Stomach (tissue), 9 donors: ENCODE results near the gene EPB41L1. TPM values are rescaled to one million over a fixed set of nuclear protein-coding genes. Genes with fewer than 3 reads are reported as not detected.

ENCODE experiments used
- DNase-seq, 2 donors: peaks; one replicate each; pipeline versions ENCODE4 v3.0.0 to v3.0.0-alpha.2; 2013 to 2019
- H3K27ac ChIP-seq, 5 donors: fragments of 200-600 bp in 4 of 5; sonication (generic) in 4 of 5; one replicate each; pipeline ENCODE4 v1.5.1; 2013 to 2019; ENCODE audit warnings: mild to moderate bottlenecking in 1 of 5, moderate library complexity in 1 of 5
- H3K27me3 ChIP-seq, 3 donors: fragments of 200-600 bp; sonication (generic); one replicate each; pipeline ENCODE4 v1.5.1; 2017 to 2019; ENCODE audit warnings: mixed run types in 1 of 3
- H3K36me3 ChIP-seq, 4 donors: fragments of 200-600 bp; sonication (generic); 1 replicate in 3 of 4; 2 replicates in 1 of 4; pipeline ENCODE4 v1.5.1; 2016 to 2019
- H3K4me1 ChIP-seq, 4 donors: fragments of 200-600 bp; sonication (generic); one replicate each; pipeline ENCODE4 v1.5.1; 2016 to 2019
- H3K4me3 ChIP-seq, 4 donors: fragments of 200-600 bp; sonication (generic) in 3 of 4; one replicate each; pipeline ENCODE4 v1.5.1; 2016 to 2019; ENCODE audit warnings: mild to moderate bottlenecking in 1 of 4
- H3K9me3 ChIP-seq, 4 donors: fragments of 200-600 bp; sonication (generic); one replicate each; pipeline ENCODE4 v1.5.1; 2016 to 2019
- EP300 ChIP-seq: sonication (generic); formaldehyde crosslinking; IDR thresholded peaks from one replicate; pipeline ENCODE4 v1.6.1; 2017; ENCODE audit warnings: antibody characterized with exemption
- POLR2A ChIP-seq, 4 donors: fragments of 450-650 bp; IDR thresholded peaks; one replicate each; pipeline ENCODE4 v1.6.1; 2016; ENCODE audit warnings: antibody characterized with exemption in 4 of 4, control low read depth in 2 of 4, mild to moderate bottlenecking in 1 of 4, moderate library complexity in 1 of 4
- POLR2AphosphoS5 ChIP-seq, 3 donors: sonication (generic); formaldehyde crosslinking; IDR thresholded peaks; one replicate each; pipeline ENCODE4 v1.6.1; 2016; ENCODE audit warnings: antibody characterized with exemption in 3 of 3
- WGBS, 5 donors: extraction: QIAGEN DNeasy Blood & Tissue Kit in 3 of 5; methylation state at CpG; one replicate each; pipeline versions ENCODE4 v1.1.5 to v1.1.7; 2013 to 2018; 5-methylcytosine and 5-hydroxymethylcytosine counted together
- intact Hi-C: fragments of 100-400 bp; cut with DNase I; formaldehyde crosslinking; loops from one replicate; pipeline ENCODE4 v1.15.1; 2023; ENCODE audit warnings: low total_unique reads
- polyA plus RNA-seq, 3 donors: library from polyadenylated mRNA; stranded (reverse); fragments of 200-250 nt; gene quantifications; one replicate each; pipeline ENCODE4 v1.2.3, GENCODE V29; 2013
- total RNA-seq, 5 donors: library from RNA; depleted of rRNA; stranded (reverse); fragments of >200 nt; gene quantifications; one replicate each; pipeline versions ENCODE4 v1.1.0 to v1.2.3, GENCODE V29; 2014 to 2016
- TF ChIP-seq, protein P1 (sequence below), 7 experiments: fragments of 450-650 bp in 4 of 7; fragments of 200-600 bp in 3 of 7; sonication (generic) in 3 of 7; IDR thresholded peaks; one replicate each; pipeline ENCODE4 v1.5.1; 2016 to 2019; ENCODE audit warnings: antibody characterized with exemption in 7 of 7, control low read depth in 2 of 7, mild to moderate bottlenecking in 1 of 7
- donor health status: healthy with polysubstance abuse.
- donor health status: Bipolar disorder and iron deficiency.
- donor health status: healthy.

EPB41L1 gene
- total and polyA plus RNA-seq, 8 donors = 25.9 to 271 (median 40.4) TPM

DNA sequence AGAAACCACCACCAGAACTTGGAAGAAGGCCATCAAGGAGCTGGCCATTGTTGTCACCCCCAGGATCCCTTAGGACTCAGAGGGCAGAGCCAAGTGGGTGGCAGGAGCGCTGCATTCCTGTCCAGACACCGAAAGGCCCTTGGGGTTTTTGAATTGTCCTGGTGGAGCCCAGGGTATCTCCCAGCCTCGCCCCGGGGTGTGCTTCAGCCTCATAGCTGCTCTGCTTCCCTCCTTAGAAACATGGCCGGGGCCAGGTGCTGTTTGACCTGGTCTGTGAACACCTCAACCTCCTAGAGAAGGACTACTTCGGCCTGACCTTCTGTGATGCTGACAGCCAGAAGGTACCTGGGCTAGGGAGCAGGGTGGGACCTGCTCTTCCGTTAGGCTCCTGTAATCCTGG is 23.2 kb downstream of the EPB41L1 start:
- Histone ChIP-seq H3K4me3 (no peak overlapping the region), H3K36me3 (peaks cover 18 to 92% (median 88%) of the 10 kb centered on the region in 4 donors), H3K9me3 (no peaks in the 10 kb centered on the region), H3K27me3 (no peaks in the 10 kb centered on the region), H3K27ac (no peak overlapping the region), H3K4me1 (peaks cover 0 to 10% (median 4%) of the 10 kb centered on the region in 4 donors)
- intact Hi-C loops = no loop called here
- WGBS, 5 donors = 88 to 97% (median 89%) methylated on average over 2 to 7 of the region's 7 CpGs
- DNase-seq = no peak
- TF ChIP-seq POLR2A (IDR thresholded peaks at IDR 0.05) = no peak
- TF ChIP-seq POLR2AphosphoS5 (IDR thresholded peaks at IDR 0.05) = no peak
- TF ChIP-seq, protein P1, sequence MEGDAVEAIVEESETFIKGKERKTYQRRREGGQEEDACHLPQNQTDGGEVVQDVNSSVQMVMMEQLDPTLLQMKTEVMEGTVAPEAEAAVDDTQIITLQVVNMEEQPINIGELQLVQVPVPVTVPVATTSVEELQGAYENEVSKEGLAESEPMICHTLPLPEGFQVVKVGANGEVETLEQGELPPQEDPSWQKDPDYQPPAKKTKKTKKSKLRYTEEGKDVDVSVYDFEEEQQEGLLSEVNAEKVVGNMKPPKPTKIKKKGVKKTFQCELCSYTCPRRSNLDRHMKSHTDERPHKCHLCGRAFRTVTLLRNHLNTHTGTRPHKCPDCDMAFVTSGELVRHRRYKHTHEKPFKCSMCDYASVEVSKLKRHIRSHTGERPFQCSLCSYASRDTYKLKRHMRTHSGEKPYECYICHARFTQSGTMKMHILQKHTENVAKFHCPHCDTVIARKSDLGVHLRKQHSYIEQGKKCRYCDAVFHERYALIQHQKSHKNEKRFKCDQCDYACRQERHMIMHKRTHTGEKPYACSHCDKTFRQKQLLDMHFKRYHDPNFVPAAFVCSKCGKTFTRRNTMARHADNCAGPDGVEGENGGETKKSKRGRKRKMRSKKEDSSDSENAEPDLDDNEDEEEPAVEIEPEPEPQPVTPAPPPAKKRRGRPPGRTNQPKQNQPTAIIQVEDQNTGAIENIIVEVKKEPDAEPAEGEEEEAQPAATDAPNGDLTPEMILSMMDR (IDR thresholded peaks at IDR 0.05) = no peak
- no peak for TF ChIP-seq EP300

DNA sequence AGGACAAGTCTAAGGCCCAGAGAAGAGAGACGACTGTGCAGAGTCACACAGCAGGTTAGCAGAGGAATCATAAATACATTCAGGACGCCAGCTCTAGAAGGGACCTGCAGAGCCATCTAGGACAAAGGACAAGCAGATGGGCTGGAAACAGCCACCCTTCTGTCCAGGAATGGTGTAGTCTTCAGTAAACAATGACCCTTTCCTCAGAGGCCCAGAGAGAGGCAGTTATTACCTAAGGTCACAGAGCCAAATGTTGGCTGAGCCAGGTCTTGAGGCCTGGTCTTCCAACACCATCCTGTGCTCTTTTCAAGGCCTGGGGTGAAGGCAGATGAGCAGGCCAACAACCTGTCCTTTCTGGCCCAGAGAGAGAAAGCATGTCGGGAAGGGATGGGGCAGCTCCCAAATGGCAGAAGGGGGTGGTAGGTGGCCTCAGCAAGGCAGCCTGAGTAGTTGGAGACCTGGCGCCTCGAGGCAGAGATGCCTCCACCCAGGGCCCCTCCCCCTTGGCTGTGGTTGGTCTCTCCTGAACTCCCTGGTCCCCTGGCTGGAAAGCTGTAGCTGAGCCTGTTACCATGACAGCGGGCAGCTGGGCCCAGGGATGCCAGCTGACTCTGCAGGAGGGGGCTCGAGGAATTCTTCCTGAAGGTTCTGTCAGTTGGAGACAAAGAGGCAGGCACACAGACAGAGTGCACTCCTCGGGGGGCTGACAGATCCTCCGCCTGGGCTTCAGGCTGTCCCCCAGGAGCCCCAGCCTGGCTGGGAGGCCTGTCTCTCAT is 24.8 kb downstream of the EPB41L1 start:
- H3K27ac ChIP-seq = no peak overlapping the region
- intact Hi-C loops = no loop called here
- 86 to 93% (median 86%) methylated on average over 7 to 9 of the region's 9 CpGs for WGBS, 5 donors
- peaks cover 20 to 97% (median 93%) of the 10 kb centered on the region in 4 donors for H3K36me3 ChIP-seq
- DNase-seq = peak in 1 of 2 donors; percentile 45
- TF ChIP-seq EP300 (no peak), POLR2A (IDR thresholded peaks at IDR 0.05) (no peak), POLR2AphosphoS5 (IDR thresholded peaks at IDR 0.05) (no peak)
- TF ChIP-seq, protein P1 (IDR thresholded peaks at IDR 0.05) = no peak
- no peak overlapping the region for H3K4me3 ChIP-seq
- H3K27me3 ChIP-seq = no peaks in the 10 kb centered on the region
- H3K4me1 ChIP-seq = no peaks in the 10 kb centered on the region
- H3K9me3 ChIP-seq = no peaks in the 10 kb centered on the region

DNA sequence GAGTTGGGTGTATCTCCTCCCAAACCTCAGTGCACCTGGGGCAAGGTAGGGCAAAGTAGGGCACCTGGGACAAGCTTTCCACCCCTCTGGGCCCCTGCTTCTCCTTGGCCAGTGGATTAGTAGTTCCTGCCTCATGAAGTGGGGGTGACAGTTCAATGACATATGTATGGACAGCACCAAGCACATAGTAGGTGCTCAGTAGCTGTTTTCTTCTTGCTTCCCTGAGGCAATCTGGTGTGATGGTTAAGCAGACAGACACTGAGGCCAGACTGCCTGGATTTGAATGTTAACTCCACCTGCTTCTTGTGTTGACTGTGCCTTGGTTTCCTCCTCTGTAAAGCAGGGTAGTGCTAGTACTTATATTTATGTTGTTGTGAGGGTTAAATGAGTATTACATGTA is 25.8 kb downstream of the EPB41L1 start:
- no peak for TF ChIP-seq POLR2AphosphoS5 (IDR thresholded peaks at IDR 0.05)
- TF ChIP-seq, protein P1 (IDR thresholded peaks at IDR 0.05) = no peak
- TF ChIP-seq EP300 = no peak
- no peak for TF ChIP-seq POLR2A (IDR thresholded peaks at IDR 0.05)
- Histone ChIP-seq H3K4me3 (no peak overlapping the region), H3K36me3 (peaks cover 22 to 98% (median 94%) of the 10 kb centered on the region in 4 donors), H3K27me3 (no peaks in the 10 kb centered on the region), H3K27ac (no peak overlapping the region), H3K9me3 (no peaks in the 10 kb centered on the region), H3K4me1 (no peaks in the 10 kb centered on the region)
- intact Hi-C loops = no loop called here
- no peak for DNase-seq

DNA sequence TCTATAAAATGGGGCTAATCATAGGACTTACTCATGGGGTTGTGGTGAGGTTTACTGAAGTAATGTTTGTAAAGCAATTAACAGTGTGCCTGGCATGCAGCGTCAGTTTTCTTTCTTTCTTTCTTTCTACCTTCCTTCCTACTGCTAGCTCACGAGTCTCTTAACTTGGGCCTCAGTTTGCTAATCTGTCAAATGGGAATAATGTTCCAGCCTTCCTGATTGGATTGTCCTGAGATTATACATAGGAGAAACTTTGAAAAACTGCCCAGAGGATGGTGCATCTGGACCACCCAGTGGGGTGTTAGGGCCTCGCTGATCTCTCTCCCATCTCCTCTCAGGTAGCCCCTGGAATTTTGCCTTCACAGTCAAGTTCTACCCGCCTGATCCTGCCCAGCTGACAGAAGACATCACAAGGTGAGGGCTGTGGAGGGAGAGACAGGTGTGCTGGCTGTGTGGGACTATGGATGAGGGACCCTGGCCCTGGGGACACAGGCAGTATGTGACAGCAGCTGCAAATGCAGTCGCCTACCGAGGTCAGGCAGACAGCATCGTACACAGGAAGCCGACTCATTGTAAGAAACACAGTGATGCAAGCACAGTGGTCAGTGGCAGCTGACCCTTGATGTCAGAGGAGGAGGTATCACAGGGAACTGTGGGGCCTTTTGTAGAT is 27.5 kb downstream of the EPB41L1 start:
- H3K36me3 ChIP-seq = peaks cover 30 to 96% (median 93%) of the 10 kb centered on the region in 4 donors

More for the DNA sequence above, 27.5 kb downstream of the EPB41L1 start:
- WGBS, 5 donors = 77 to 91% (median 89%) methylated on average over 8 of the region's 8 CpGs
- no peak overlapping the region for H3K27ac ChIP-seq
- TF ChIP-seq POLR2AphosphoS5 (IDR thresholded peaks at IDR 0.05) (no peak), EP300 (no peak), POLR2A (IDR thresholded peaks at IDR 0.05) (no peak)
- TF ChIP-seq, protein P1 (IDR thresholded peaks at IDR 0.05) = no peak
- no peaks in the 10 kb centered on the region for H3K9me3 ChIP-seq
- H3K27me3 ChIP-seq = no peaks in the 10 kb centered on the region
- no peak for DNase-seq
- intact Hi-C loops = no loop called here
- H3K4me1 ChIP-seq = no peaks in the 10 kb centered on the region
- no peak overlapping the region for H3K4me3 ChIP-seq
